H1 (cell line): Measurements from ENCODE around the gene DCBLD1. TPM values are rescaled to one million over a fixed set of nuclear protein-coding genes. Genes with fewer than 3 reads are reported as not detected.

Experiments
- CTCF ChIA-PET: fragments of 300-600 bp; sonication (Branson Sonifier 250); formaldehyde crosslinking; loops from one replicate; lab custom pipeline; 2021; ENCODE audit not compliant: partially characterized antibody; lab: Charles Lee
- POLR2A ChIA-PET: fragments of 300-600 bp; sonication (Branson Sonifier 250); formaldehyde crosslinking; loops from one replicate; lab custom pipeline; 2021; ENCODE audit warnings: inconsistent platforms; ENCODE audit not compliant: partially characterized antibody; lab: Charles Lee
- DNase-seq, 2 experiments: peaks; one replicate each; pipeline versions ENCODE4 v3.0.0 to v3.0.0-alpha.2; 2010 to 2022; ENCODE audit warnings: low spot score in 2 of 2, low read depth in 1 of 2, mixed read lengths in 1 of 2
- FAIRE-seq: peaks from 2 replicates; lab custom pipeline; 2011; peaks lifted over from hg19 to GRCh38; lab: Jason Lieb, UNC
- H2AFZ ChIP-seq: 2 replicates; pipeline ENCODE4 v1.8.1; 2012; ENCODE audit warnings: low read length, inconsistent platforms
- H2AK5ac ChIP-seq: 2 replicates; pipeline ENCODE4 v1.6.1; 2013; ENCODE audit warnings: low read depth, low read length
- H2BK120ac ChIP-seq: replicated peaks from 2 replicates; pipeline ENCODE3; 2013; ENCODE audit warnings: low read depth, low read length, inconsistent platforms
- H2BK12ac ChIP-seq: 2 replicates; pipeline ENCODE4 v1.6.1; 2013; ENCODE audit warnings: low read depth, low read length
- H2BK15ac ChIP-seq: 2 replicates; pipeline ENCODE4 v1.6.1; 2013; ENCODE audit warnings: low read length
- H2BK20ac ChIP-seq: 2 replicates; pipeline ENCODE4 v1.6.1; 2013; ENCODE audit warnings: low read length
- H2BK5ac ChIP-seq: 2 replicates; pipeline ENCODE4 v1.6.1; 2013; ENCODE audit warnings: low read depth, low read length
- H3K14ac ChIP-seq: 2 replicates; pipeline ENCODE4 v1.6.1; 2013; ENCODE audit warnings: inconsistent platforms; ENCODE audit not compliant: insufficient read length
- H3K18ac ChIP-seq: 2 replicates; pipeline ENCODE4 v1.6.1; 2013; ENCODE audit warnings: low read length; ENCODE audit errors: extremely low read depth
- H3K23ac ChIP-seq: 2 replicates; pipeline ENCODE4 v1.6.1; 2013; ENCODE audit warnings: inconsistent platforms; ENCODE audit not compliant: insufficient read length
- H3K23me2 ChIP-seq: 2 replicates; pipeline ENCODE4 v1.6.1; 2013; ENCODE audit warnings: low read depth, low read length
- H3K27ac ChIP-seq: 2 replicates; pipeline ENCODE4 v1.6.1; 2011; ENCODE audit warnings: low read depth, low read length, inconsistent platforms
- H3K27me3 ChIP-seq, 4 experiments: replicated peaks in 1 of 4; 1 replicate in 1 of 4; 2 replicates in 3 of 4; pipeline versions ENCODE4 v1.6.1 to v1.8.1; 2011 to 2013; ENCODE audit warnings: low read length in 3 of 4, mild to moderate bottlenecking in 3 of 4, inconsistent platforms in 2 of 4, mixed read lengths in 2 of 4, moderate library complexity in 1 of 4; ENCODE audit not compliant: control insufficient read depth in 3 of 4, insufficient read depth in 3 of 4; ENCODE audit errors: extremely low read depth in 1 of 4
- H3K36me3 ChIP-seq, 4 experiments: 2 replicates each; pipeline versions ENCODE4 v1.6.1 to v1.8.1; 2011 to 2013; ENCODE audit warnings: mild to moderate bottlenecking in 4 of 4, low read length in 3 of 4, moderate library complexity in 2 of 4, control low read depth in 1 of 4, inconsistent platforms in 1 of 4; ENCODE audit not compliant: insufficient read depth in 4 of 4, control insufficient read depth in 2 of 4
- H3K4ac ChIP-seq: replicated peaks from 2 replicates; pipeline ENCODE3; 2013; ENCODE audit warnings: low read length, low read depth, mixed read lengths, inconsistent platforms; ENCODE audit not compliant: insufficient read length
- H3K4me1 ChIP-seq, 4 experiments: replicated peaks in 1 of 4; 1 replicate in 1 of 4; 2 replicates in 3 of 4; pipeline versions ENCODE4 v1.6.1 to v1.8.1; 2011 to 2013; ENCODE audit warnings: low read length in 3 of 4, inconsistent platforms in 2 of 4, mixed read lengths in 1 of 4; ENCODE audit not compliant: insufficient read depth in 4 of 4, control insufficient read depth in 3 of 4
- H3K4me2 ChIP-seq, 2 experiments: 2 replicates each; pipeline versions ENCODE4 v1.6.1 to v1.8.1; 2011 to 2013; ENCODE audit warnings: low read depth in 2 of 2, low read length in 2 of 2, control low read depth in 1 of 2, inconsistent platforms in 1 of 2, mild to moderate bottlenecking in 1 of 2; ENCODE audit not compliant: insufficient read depth in 1 of 2
- H3K4me3 ChIP-seq, 4 experiments: fragments of 200-600, 300-600 bp in 1 of 4; sonication (generic), shearing (Covaris generic), sonication (Bioruptor Twin) in 1 of 4; 2 replicates each; pipeline versions ENCODE4 v1.5.1 to v1.8.1; 2011 to 2016; ENCODE audit warnings: low read length in 4 of 4, low read depth in 3 of 4, control low read depth in 2 of 4, inconsistent platforms in 2 of 4, mild to moderate bottlenecking in 2 of 4, mixed read lengths in 1 of 4, moderate library complexity in 1 of 4; ENCODE audit not compliant: insufficient read depth in 2 of 4; ENCODE audit errors: extremely low read depth in 1 of 4
- H3K56ac ChIP-seq: replicated peaks from 2 replicates; pipeline ENCODE3; 2013; ENCODE audit warnings: low read depth, mild to moderate bottlenecking, mixed read lengths, low read length, inconsistent platforms; ENCODE audit not compliant: insufficient read length
- H3K79me1 ChIP-seq: 2 replicates; pipeline ENCODE4 v1.6.1; 2013; ENCODE audit warnings: low read depth, low read length, control low read depth
- H3K79me2 ChIP-seq, 2 experiments: 2 replicates each; pipeline versions ENCODE4 v1.6.1 to v1.8.1; 2012 to 2013; ENCODE audit warnings: low read length in 2 of 2, mild to moderate bottlenecking in 2 of 2, inconsistent platforms in 1 of 2; ENCODE audit not compliant: insufficient read depth in 2 of 2, control insufficient read depth in 1 of 2
- H3K9ac ChIP-seq, 4 experiments: replicated peaks in 1 of 4; 1 replicate in 1 of 4; 2 replicates in 3 of 4; pipeline versions ENCODE4 v1.6.1 to v1.8.1; 2011 to 2013; ENCODE audit warnings: low read depth in 3 of 4, low read length in 3 of 4, control low read depth in 2 of 4, mild to moderate bottlenecking in 2 of 4, moderate library complexity in 2 of 4, inconsistent platforms in 1 of 4; ENCODE audit errors: extremely low read depth in 1 of 4
- H3K9me3 ChIP-seq, 2 experiments: 2 replicates each; pipeline versions ENCODE4 v1.6.1 to v1.8.1; 2012 to 2013; ENCODE audit warnings: mild to moderate bottlenecking in 2 of 2, moderate library complexity in 2 of 2, control low read depth in 1 of 2, inconsistent platforms in 1 of 2, low read depth in 1 of 2, low read length in 1 of 2, mixed read lengths in 1 of 2; ENCODE audit not compliant: insufficient read depth in 2 of 2
- H4K20me1 ChIP-seq, 2 experiments: replicated peaks in 1 of 2; 2 replicates each; pipeline versions ENCODE3 to v1.8.1; 2011 to 2013; ENCODE audit warnings: inconsistent platforms in 2 of 2, low read length in 2 of 2, mild to moderate bottlenecking in 1 of 2; ENCODE audit not compliant: insufficient read depth in 2 of 2, control insufficient read depth in 1 of 2
- H4K5ac ChIP-seq: 2 replicates; pipeline ENCODE4 v1.6.1; 2013; ENCODE audit warnings: low read length, low read depth, mixed read lengths, inconsistent platforms; ENCODE audit not compliant: insufficient read length
- H4K8ac ChIP-seq: 2 replicates; pipeline ENCODE4 v1.8.0; 2013; ENCODE audit warnings: mild to moderate bottlenecking, moderate library complexity, low read length, inconsistent platforms; ENCODE audit not compliant: insufficient read depth; ENCODE audit errors: extremely low read depth
- H4K91ac ChIP-seq: replicated peaks from 2 replicates; pipeline ENCODE3; 2013; ENCODE audit warnings: low read length, mixed read lengths, inconsistent platforms; ENCODE audit not compliant: insufficient read length
- BACH1 ChIP-seq: IDR thresholded peaks from 2 replicates; pipeline ENCODE4 v1.6.1; 2012; ENCODE audit warnings: low read length, improper control_type of control experiment
- CREB1 ChIP-seq: IDR thresholded peaks from 2 replicates; pipeline ENCODE4 v1.6.1; 2012; ENCODE audit warnings: inconsistent platforms
- EZH2 ChIP-seq: fragments of 200-600 bp; sonication (generic); IDR thresholded peaks from 2 replicates; pipeline ENCODE4 v1.7.1; 2012; ENCODE audit warnings: low read depth, mild to moderate bottlenecking, moderate library complexity, low read length, inconsistent platforms; ENCODE audit not compliant: severe bottlenecking
- GABPA ChIP-seq: IDR thresholded peaks from 2 replicates; pipeline ENCODE4 v1.6.1; 2011; ENCODE audit warnings: mild to moderate bottlenecking, low read length, moderate library complexity, borderline replicate concordance; ENCODE audit not compliant: insufficient read depth
- HDAC2 ChIP-seq, 2 experiments: fragments of 300-600 bp in 1 of 2; sonication (generic) in 1 of 2; IDR thresholded peaks; 2 replicates each; pipeline ENCODE4 v1.6.1; 2011 to 2012; ENCODE audit warnings: low read depth in 2 of 2, low read length in 2 of 2, mild to moderate bottlenecking in 2 of 2, moderate library complexity in 2 of 2, borderline replicate concordance in 1 of 2, inconsistent platforms in 1 of 2
- KDM1A ChIP-seq: fragments of 200-600, 300-600 bp; sonication (generic); IDR thresholded peaks from 2 replicates; pipeline ENCODE4 v1.7.1; 2016; ENCODE audit warnings: mild to moderate bottlenecking, low read length, borderline replicate concordance
- PHF8 ChIP-seq: fragments of 200-600 bp; sonication (generic); conservative IDR thresholded peaks from 2 replicates; pipeline ENCODE4 v1.7.1; 2012; ENCODE audit warnings: low read depth, mild to moderate bottlenecking, inconsistent platforms, low read length, moderate library complexity
- POLR2A ChIP-seq, 2 experiments: IDR thresholded peaks; 1 replicate in 1 of 2; 2 replicates in 1 of 2; pipeline ENCODE4 v1.6.1; 2011; ENCODE audit warnings: low read depth in 2 of 2, low read length in 2 of 2, mild to moderate bottlenecking in 2 of 2; ENCODE audit errors: control extremely low read depth in 1 of 2
- RBBP5 ChIP-seq: IDR thresholded peaks from 2 replicates; pipeline ENCODE4 v1.7.1; 2012; ENCODE audit warnings: low read depth, mild to moderate bottlenecking, inconsistent platforms, low read length, moderate library complexity, borderline replicate concordance
- RNF2 ChIP-seq: fragments of 200-900, 300-1000 bp; sonication (generic); IDR thresholded peaks from 2 replicates; pipeline ENCODE4 v1.7.1; 2016; ENCODE audit warnings: borderline replicate concordance, low read depth, mild to moderate bottlenecking, antibody characterized with exemption, low read length; ENCODE audit not compliant: poor library complexity, severe bottlenecking; ENCODE audit errors: missing control alignments
- YY1 ChIP-seq: IDR thresholded peaks from 2 replicates; pipeline ENCODE4 v1.6.1; 2011; ENCODE audit warnings: low read depth, mild to moderate bottlenecking, low read length
- WGBS, 2 experiments: shearing (Covaris generic) in 1 of 2; methylation state at CpG; one replicate each; pipeline versions ENCODE4 v1.1.6 to v1.1.7; 2013 to 2015; ENCODE audit warnings: low lambda C conversion rate in 2 of 2, mixed read lengths in 2 of 2, inconsistent platforms in 1 of 2, low coverage in 1 of 2, missing lambda C conversion rate in 1 of 2; ENCODE audit not compliant: insufficient replicate concordance in 2 of 2, insufficient coverage in 1 of 2, insufficient read length in 1 of 2; ENCODE audit errors: extremely low coverage in 1 of 2, missing lambda C conversion rate in 1 of 2; 5-methylcytosine and 5-hydroxymethylcytosine counted together
- polyA plus RNA-seq, 7 experiments: library from polyadenylated mRNA; depleted of rRNA in 3 of 7; stranded (reverse) in 5 of 7; unstranded in 2 of 7; fragments of >200 nt in 5 of 7; fragments of 200-250 nt in 2 of 7; gene quantifications; 1 replicate in 5 of 7; 2 replicates in 1 of 7; 4 replicates in 1 of 7; pipeline versions ENCODE4 v1.2.1 to v1.2.3, GENCODE V29; 2011 to 2013; ENCODE audit warnings: missing spikeins in 2 of 7, mixed read lengths in 2 of 7
- total RNA-seq: library from RNA; stranded (reverse); fragmentation: NEBNext Ultra II Directional; extraction: Animal tissue kit (Norgen Biotek cat#: 25700); gene quantifications from 2 replicates; pipeline ENCODE4 v1.2.1, GENCODE V29; 2021
- TF ChIP-seq, protein P1 (sequence below): IDR thresholded peaks from 2 replicates; pipeline ENCODE4 v1.6.1; 2012; ENCODE audit warnings: inconsistent platforms

The DCBLD1 gene
- total and polyA plus RNA-seq, 2 of the 8 experiments (the other 6 are each of a cell fraction or from before 2014, with no cell fraction given) = 3.9 to 11.2 TPM

- ChIA-PET POLR2A (interaction anchor here (0.7 kb wide), 1 partner anchor 21 kb away, joined by 3 read pairs; no protein-coding TSS in a partner anchor), CTCF (interaction anchor here (0.6 to 6.0 kb wide), 31 partner anchors 9 to 991 kb away, joined by 3 to 57 read pairs (median 3); partner anchors contain the start of gene GOPC)
- Histone ChIP-seq H3K9me3 (no peaks in the 10 kb centered on the region), H3K23ac (no peak overlapping the region), H2BK20ac (no peak overlapping the region), H3K23me2 (no peaks in the 10 kb centered on the region), H3K4ac (no peak overlapping the region), H4K20me1 (no peaks in the 10 kb centered on the region), H4K5ac (no peak overlapping the region), H3K4me3 (no peak overlapping the region), H2AFZ (no peak overlapping the region), H3K56ac (no peak overlapping the region), H3K14ac (no peak overlapping the region), H4K91ac (no peak overlapping the region), H3K18ac (no peak overlapping the region), H4K8ac (no peak overlapping the region), H3K79me2 (no peaks in the 10 kb centered on the region), H3K4me2 (no peak overlapping the region), H3K4me1 (no peaks in the 10 kb centered on the region; a peak in 1 of 7 replicates), H2AK5ac (no peak overlapping the region), H2BK120ac (no peak overlapping the region), H3K27me3 (no peaks in the 10 kb centered on the region), H3K79me1 (no peaks in the 10 kb centered on the region), H2BK12ac (no peak overlapping the region), H3K36me3 (no peaks in the 10 kb centered on the region; a peak in 1 of 8 replicates), H3K9ac (no peak overlapping the region), H2BK15ac (no peak overlapping the region), H2BK5ac (no peak overlapping the region), H3K27ac (no peak overlapping the region)
- WGBS, 2 experiments = 43% methylated on average over 3 of the region's 3 CpGs; no CpG with 5 or more reads in 1 of the 2 experiments
- FAIRE-seq (no peak), DNase-seq (no peak)
- no peak for TF ChIP-seq POLR2A (IDR thresholded peaks at IDR 0.05; ENCODE audit: control extremely low read depth in 1 of 2, low read depth in 2 of 2, low read length in 2 of 2)
- no peak for TF ChIP-seq HDAC2 (IDR thresholded peaks at IDR 0.05; ENCODE audit: borderline replicate concordance in 1 of 2, low read depth in 2 of 2, low read length in 2 of 2)
- TF ChIP-seq RBBP5 = no peak
- TF ChIP-seq, protein P1, sequence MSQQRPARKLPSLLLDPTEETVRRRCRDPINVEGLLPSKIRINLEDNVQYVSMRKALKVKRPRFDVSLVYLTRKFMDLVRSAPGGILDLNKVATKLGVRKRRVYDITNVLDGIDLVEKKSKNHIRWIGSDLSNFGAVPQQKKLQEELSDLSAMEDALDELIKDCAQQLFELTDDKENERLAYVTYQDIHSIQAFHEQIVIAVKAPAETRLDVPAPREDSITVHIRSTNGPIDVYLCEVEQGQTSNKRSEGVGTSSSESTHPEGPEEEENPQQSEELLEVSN = no peak
- TF ChIP-seq EZH2 = no peak
- TF ChIP-seq PHF8 = no peak
- TF ChIP-seq BACH1 = no peak
- TF ChIP-seq CREB1 = no peak
- no peak for TF ChIP-seq KDM1A
- TF ChIP-seq GABPA = no peak
- TF ChIP-seq RNF2 = no peak
- no peak for TF ChIP-seq YY1
These were observed 72.9 kb downstream of the DCBLD1 start for GRCh38 chr6:117555262-117555849.
